ENCODE data around the gene MAX. TPM values are rescaled to one million over a fixed set of nuclear protein-coding genes. Genes with fewer than 3 reads are reported as not detected.

The MAX gene
- total RNA-seq, 1 experiment from 2014 or later: 72.9 TPM

DNA sequence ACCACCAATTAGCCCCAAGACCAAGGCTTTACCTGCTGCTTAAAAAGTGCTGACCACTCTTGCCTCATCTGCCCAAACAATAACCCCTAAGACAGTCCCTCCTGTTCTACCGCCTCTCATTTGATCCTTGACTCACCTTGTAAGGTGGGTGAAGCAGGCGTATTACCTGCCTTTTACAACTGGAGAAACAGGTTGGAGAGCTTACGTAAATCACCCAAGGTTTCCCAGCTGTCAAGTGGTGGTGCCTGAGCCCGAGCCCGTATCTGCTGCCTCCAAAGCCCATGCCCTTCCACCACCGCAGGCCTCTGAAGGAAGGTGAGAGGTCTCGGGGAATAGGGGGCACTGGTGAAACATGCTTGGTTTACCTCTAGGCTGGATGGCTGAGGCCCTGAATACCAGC, 36.6 kb downstream of the MAX start:
- Mint-ChIP-seq H3K36me3 (ENCODE audit: insufficient read depth in 1 of 3, low read depth in 3 of 3) (peaks cover 28 to 65% (median 38%) of the 10 kb centered on the region in 3 experiments), H3K27me3 (ENCODE audit: low read depth) (no peaks in the 10 kb centered on the region), H3K27ac (no peak overlapping the region), H3K4me1 (no peaks in the 10 kb centered on the region), H3K9me3 (no peaks in the 10 kb centered on the region), H3K4me3 (no peak overlapping the region)
- Histone ChIP-seq H3K4me1 (ENCODE audit: insufficient read depth, low read length) (no peaks in the 10 kb centered on the region), H4K20me1 (ENCODE audit: control insufficient read depth, insufficient read depth, insufficient read length) (no peaks in the 10 kb centered on the region), H2BK12ac (ENCODE audit: insufficient read length, low read depth, low read length) (no peak overlapping the region), H3K9ac (ENCODE audit: extremely low read depth, insufficient read length, low read length) (no peak overlapping the region), H3K27me3 (ENCODE audit: insufficient read depth, low read length) (no peaks in the 10 kb centered on the region), H4K8ac (replicated peaks; ENCODE audit: insufficient read length, low read depth, low read length) (no peak overlapping the region), H2BK120ac (ENCODE audit: low read depth, low read length, poor library complexity, severe bottlenecking) (no peak overlapping the region), H3K18ac (ENCODE audit: insufficient read length, low read depth, low read length) (no peak overlapping the region), H3K9me3 (ENCODE audit: control insufficient read depth, low read depth, low read length) (no peaks in the 10 kb centered on the region), H2BK5ac (ENCODE audit: insufficient read length, low read length) (no peak overlapping the region), H4K91ac (ENCODE audit: insufficient read length, low read depth, low read length) (no peak overlapping the region), H3K14ac (ENCODE audit: insufficient read depth, low read length) (no peak overlapping the region), H2BK20ac (ENCODE audit: low read depth, low read length, poor library complexity, severe bottlenecking) (no peak overlapping the region), H3K23ac (ENCODE audit: insufficient read length, low read depth, low read length) (no peak overlapping the region), H3K4ac (ENCODE audit: low read depth, low read length) (no peak overlapping the region), H3K23me2 (ENCODE audit: insufficient read length, low read depth, low read length, poor library complexity, severe bottlenecking) (no peaks in the 10 kb centered on the region), H2AFZ (ENCODE audit: low read length) (no peak overlapping the region), H3K79me1 (ENCODE audit: insufficient read depth, low read depth, low read length, poor library complexity, severe bottlenecking) (no peaks in the 10 kb centered on the region), H3K56ac (ENCODE audit: insufficient read length, low read depth, low read length) (no peak overlapping the region), H3K4me2 (ENCODE audit: insufficient read depth, insufficient read length, low read length) (no peak overlapping the region), H2AK5ac (ENCODE audit: insufficient read length, low read length) (no peak overlapping the region), H3K79me2 (ENCODE audit: insufficient read depth, low read length) (no peaks in the 10 kb centered on the region; the same call in 1 of the 2 replicates), H3K27ac (ENCODE audit: insufficient read length, low read depth, low read length) (no peak overlapping the region), H3T11ph (ENCODE audit: low read length) (no peak overlapping the region), H2BK15ac (ENCODE audit: low read depth, low read length) (no peak overlapping the region), H4K5ac (ENCODE audit: insufficient read length, low read depth, low read length) (no peak overlapping the region)
- no peak for DNase-seq
- TF ChIP-seq, protein P1, sequence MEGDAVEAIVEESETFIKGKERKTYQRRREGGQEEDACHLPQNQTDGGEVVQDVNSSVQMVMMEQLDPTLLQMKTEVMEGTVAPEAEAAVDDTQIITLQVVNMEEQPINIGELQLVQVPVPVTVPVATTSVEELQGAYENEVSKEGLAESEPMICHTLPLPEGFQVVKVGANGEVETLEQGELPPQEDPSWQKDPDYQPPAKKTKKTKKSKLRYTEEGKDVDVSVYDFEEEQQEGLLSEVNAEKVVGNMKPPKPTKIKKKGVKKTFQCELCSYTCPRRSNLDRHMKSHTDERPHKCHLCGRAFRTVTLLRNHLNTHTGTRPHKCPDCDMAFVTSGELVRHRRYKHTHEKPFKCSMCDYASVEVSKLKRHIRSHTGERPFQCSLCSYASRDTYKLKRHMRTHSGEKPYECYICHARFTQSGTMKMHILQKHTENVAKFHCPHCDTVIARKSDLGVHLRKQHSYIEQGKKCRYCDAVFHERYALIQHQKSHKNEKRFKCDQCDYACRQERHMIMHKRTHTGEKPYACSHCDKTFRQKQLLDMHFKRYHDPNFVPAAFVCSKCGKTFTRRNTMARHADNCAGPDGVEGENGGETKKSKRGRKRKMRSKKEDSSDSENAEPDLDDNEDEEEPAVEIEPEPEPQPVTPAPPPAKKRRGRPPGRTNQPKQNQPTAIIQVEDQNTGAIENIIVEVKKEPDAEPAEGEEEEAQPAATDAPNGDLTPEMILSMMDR (conservative IDR thresholded peaks at IDR 0.05): no peak
- WGBS (ENCODE audit: extremely low coverage, insufficient read length, low lambda C conversion rate): no CpG with 5 or more reads among the region's 7 CpGs
